GM21529 (cell line): ENCODE results near the gene ACR.
A peak's percentile ranks its signal among the peaks of the same experiment; 100 is the strongest.
"Not testable (repeated sequence)": the region's sequence is repeated elsewhere in the genome, so short reads cannot be mapped to it uniquely, and the experiment has no call there.

Experiments
- ATAC-seq: cut with Tn5 transposase; IDR thresholded peaks from one replicate; pipeline ENCODE4 v1.9.1; 2021; ENCODE audit not compliant: unreplicated experiment

The ACR gene

DNA sequence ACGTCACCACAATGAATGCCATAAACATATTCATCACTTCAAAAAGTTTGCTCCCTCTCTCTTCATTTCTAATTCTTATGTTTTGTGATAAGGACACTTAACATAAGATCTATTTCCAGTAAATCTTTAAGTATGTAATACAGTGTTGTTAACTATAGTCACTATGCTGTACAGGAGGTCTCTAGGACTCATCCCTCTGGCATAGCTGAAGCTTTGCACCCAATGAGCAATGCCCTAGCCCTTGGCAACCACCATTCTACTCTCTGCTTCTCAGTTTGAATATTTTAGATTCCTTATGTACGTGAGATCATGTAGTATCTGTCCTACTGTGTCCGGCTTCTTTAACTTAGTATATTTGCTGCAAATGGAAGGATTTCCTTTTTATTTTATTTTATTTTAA lies 26.3 kb downstream of the ACR start:
- not testable (repeated sequence) for ATAC-seq

- ATAC-seq, result not testable (repeated sequence)
Observed at GRCh38 chr22:50775132-50775531, 37.1 kb downstream of the ACR start.

GRCh38 chr22:50777631-50778030 lies 39.6 kb downstream of the ACR start:
- ATAC-seq, result not testable (repeated sequence)

DNA sequence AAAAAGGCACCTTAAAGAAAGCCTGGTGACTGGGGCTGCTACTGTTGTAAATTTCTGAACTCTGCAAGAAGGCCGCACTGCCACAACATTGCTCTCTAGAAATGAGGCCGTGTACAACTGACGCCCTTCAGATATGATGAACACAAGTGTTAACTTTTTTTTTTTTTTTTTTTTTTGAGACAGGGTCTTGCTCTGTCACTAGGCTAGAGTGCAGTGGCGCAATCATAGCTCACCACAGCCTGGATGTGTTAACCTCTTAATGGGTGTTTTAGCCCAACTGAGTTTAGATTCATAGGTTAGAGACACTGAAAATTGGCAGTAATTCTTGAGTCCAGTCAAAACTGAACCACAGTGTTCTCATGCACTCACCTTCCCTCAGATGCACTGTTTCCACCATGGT lies 42.2 kb downstream of the ACR start:
- not testable (repeated sequence) for ATAC-seq

GRCh38 chr22:50782253-50782652 lies 44.2 kb downstream of the ACR start:
- ATAC-seq, result not testable (repeated sequence)

DNA sequence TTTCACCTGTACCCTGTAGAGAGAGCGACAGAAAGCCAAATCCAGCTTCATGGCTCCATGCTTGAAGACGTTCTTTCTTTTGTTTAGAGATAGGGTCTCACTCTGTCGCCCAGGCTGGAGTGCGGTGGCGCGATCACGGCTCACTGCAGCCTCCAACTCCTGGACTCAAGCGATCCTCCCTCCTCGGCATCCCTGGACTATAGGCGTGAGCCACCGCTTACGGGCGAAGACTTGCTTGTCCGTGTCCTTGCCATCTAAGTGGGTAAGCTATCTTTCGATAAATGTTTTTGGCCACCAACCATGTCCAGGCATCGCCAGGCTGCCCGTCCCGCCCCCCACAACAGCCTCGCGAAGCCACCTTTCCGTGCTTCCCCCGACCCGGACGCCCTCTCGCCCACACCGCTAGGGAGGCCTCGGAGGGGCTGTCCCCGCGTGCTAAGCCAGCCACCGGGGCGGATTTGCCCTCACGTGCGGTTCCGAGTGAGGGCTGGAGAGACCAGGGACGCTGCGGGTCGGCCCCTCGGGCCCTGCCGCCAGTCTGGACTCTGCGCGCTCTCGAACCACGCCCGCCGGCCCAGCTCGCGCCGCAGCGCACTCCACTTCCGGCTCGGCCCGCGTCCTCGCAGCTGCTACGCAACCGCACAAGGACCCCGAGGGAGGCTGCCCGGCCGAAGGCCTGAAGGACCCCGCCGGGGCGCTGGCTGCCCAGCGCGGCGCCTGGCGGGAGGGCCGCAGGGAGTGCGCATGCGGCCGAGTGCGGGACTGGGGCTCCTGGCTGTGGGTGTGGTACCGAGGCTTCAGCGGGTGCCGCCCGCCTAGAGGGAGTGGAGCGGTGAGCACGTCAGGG lies 45.3 kb downstream of the ACR start, which contains the start of gene RABL2B:
Gene RABL2B (minus strand): TSS at position 604 of the 847 bp plus-strand sequence. CDS start 1,342 bp downstream, outside the sequence.
- ATAC-seq, result peak; percentile 89

DNA sequence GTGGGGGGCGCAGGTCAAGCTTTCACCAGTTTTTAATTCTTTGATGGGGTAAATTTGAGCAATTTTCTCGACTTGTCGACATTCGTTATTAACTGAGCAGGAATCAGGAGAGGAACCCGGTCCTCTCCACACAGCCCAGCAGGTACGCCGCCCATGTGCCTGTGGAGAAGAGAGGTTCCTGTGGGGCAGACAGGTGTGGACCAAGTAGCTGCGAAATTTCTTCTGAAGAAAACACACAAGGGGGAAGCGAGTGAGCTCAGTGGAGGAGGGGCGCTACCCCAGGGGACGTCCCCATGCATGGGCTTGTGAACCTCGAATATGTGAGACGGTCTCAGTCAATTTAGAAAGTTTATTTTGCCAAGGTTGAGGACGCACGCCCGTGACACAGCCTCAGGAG lies 45.9 kb downstream of the ACR start:
- peak; percentile 21 for ATAC-seq

GRCh38 chr22:50785289-50785688 lies 47.3 kb downstream of the ACR start:
- ATAC-seq, result not testable (repeated sequence)

- not testable (repeated sequence) for ATAC-seq
Observed at GRCh38 chr22:50786936-50787335, 48.9 kb downstream of the ACR start.
